HG03095 (cell line): ENCODE results near the gene TSR3.

Experiments used
- ATAC-seq: cut with Tn5 transposase; IDR thresholded peaks from one replicate; pipeline ENCODE4 v1.9.1; 2021; ENCODE audit warnings: moderate library complexity; ENCODE audit not compliant: unreplicated experiment

TSR3 gene

DNA sequence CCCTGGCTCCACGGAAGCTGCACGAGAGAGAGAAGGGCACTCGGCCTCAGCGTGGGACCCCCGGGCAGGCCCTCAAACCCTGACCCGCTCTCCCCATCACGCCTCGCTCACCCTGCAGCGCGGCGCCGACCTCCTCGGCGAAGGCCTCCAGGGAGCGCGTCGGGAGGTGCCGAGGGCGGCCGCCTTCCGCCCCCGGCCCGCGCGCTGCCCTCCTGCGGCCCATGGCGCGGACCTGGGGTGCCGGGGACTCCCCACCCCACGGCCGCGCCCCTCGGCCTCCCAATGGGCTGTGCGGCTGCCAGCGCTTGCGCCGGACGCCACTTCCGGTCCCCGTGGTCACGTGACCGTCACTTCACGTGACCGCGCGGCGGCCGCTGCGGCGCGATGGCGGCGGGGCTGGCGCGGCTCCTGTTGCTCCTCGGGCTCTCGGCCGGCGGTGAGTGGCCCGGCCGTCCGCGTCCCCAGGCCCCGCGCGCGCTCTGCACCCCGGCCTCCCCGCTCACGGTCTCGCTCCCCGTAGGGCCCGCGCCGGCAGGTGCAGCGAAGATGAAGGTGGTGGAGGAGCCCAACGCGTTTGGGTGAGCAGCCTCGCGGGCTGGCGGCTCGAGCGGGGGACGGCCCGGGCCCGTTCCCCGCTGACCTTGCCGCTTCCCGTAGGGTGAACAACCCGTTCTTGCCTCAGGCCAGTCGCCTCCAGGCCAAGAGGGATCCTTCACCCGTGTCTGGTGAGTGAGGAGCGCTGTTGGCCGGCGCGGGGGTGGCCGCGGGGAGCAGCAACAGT is at the start of gene TSR3, which contains the start of gene GNPTG:
Gene TSR3 (minus strand): TSS at position 297 of the 781 bp plus-strand sequence. CDS start 74 bp downstream, at position 223.
Gene GNPTG (plus strand): TSS at position 350 of the 781 bp plus-strand sequence. CDS start 35 bp downstream, at position 385.
- no peak for ATAC-seq

DNA sequence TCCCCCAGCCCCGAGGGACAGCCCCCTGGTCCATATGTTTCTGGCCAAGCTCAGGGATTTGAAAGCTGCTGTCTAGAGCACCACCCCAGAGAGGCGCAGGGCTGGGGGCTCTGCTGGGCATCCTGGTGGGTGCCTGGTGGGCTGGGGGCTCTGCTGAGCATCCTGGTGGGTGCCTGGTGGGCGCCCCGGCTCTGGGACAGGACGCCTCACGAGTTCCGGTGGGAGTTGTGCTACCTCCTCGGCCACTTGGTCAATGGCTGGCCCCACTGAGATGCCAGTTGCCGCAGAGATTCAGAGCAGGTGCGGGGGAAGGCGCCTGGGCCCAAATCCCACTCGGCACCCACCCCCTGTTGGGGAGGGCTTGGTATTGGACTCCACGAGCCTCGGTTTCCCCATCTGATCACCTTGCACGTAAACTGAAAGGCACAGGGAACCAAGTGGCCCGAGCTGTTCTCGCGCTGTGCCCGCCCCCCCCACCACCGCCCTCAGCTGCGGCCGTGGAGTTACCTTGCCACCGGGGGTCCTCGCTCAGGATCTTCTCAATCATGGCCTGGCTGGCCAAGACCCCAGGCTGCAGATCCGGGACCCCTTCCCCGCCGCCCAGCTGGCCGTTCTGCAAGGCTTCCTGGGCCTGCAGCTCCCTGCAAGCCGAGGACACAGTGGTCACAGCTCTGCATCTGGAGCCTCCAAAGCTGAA is 49.5 kb upstream of the TSR3 start:
- no peak for ATAC-seq

DNA sequence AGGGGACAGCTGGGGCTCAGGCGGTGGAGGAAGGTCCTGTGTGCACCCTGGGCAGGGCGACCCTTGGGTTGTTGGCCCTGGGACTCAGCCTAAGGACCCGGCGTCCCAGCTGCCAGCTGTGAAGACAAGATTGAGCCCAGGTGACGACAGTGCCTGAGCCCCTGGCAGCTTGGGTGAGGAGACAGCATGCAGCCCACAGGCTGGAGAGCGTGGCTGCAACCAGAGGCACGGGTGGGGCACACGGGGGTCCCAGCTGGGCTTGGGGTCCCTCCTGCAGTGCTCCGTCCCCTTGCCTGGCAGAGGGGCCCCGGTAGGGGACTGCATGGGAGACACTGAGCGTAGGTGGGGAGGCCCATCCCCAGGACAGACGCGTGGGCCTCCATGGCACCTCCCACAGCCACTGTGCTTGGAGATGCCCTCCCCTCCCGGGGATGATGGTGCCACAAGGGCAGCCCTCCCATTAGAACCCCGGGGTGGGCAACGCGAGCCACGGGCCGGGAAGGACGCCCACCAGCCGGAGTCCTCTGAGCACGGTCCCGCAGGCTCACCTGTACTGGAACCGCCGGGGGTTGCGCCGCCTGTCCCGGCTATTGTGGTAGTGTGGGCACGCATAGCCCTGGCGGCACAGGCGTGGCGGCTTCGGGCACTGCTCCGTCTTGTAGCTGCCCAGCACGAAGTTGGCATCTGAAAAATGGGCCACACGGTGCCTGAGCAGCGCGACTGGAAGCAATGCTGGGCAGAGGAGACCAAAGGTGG is 47.3 kb upstream of the TSR3 start:
- ATAC-seq, result no peak

DNA sequence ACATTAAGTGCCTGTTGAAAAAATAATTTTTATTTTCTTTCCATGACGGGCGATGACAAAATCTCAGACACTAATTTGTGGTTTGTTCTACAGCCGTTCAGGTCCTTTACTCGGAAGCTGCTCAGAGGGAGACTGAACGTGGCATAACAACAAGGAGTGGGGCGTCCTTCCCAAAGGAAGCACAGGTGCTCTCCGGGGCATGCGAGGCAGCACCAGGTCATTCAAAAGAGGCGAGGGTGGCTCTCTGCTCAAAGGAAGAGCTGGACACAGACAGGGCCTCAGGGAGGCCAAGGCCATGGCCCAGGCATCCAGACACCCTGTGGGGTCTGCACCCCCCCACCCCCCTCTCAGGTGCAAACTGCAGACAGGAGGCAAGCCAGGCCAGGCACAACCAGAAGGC is 46.7 kb upstream of the TSR3 start:
- no peak for ATAC-seq

DNA sequence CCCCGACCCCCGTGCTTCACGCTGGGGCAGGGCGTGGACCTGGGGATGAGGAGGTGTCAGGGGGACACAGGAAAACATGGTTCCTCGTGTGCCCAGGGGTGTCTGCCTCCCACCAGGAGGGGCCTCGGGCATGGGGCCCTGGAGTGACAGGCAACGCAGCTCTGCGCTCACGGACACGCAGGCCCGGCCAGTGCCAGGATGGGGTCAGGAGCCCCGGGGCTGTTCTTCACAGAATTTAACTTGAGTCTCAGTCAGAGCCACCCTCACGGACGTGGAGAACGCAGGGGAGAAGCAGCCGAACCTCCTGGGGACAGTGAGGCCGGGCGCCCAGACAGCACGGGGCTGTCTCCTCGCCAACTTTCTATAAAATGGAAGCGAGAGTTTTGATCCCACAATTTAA is 46.1 kb upstream of the TSR3 start:
- no peak for ATAC-seq

DNA sequence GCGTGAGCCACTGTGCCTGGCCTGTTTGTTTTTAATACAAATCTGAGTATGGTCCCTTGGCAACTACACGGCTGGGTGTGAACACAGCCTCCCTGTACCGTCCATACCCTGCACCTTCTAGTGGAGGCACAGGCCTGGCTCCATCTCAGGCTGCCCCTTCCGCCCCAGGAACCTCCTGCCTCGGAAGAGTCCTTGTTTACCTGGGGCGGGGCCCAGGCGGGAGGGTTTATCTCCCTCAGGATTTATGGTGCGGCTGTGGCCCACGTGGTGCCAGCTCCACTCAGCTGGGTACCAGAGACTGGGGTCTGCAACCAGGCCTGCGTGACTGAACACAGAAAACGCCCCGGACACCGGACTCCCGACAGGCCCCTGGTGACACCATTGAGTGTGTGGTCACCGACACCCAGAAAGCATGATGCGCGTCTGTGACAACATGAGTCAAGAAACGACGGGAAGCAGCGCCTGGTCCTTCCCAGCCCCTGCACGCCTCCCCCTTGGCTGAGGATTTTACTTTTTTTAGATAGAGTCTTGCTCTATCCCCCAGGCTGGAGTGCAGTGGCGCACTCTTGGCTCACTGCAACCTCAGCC is 43.9 kb upstream of the TSR3 start:
- no peak for ATAC-seq

DNA sequence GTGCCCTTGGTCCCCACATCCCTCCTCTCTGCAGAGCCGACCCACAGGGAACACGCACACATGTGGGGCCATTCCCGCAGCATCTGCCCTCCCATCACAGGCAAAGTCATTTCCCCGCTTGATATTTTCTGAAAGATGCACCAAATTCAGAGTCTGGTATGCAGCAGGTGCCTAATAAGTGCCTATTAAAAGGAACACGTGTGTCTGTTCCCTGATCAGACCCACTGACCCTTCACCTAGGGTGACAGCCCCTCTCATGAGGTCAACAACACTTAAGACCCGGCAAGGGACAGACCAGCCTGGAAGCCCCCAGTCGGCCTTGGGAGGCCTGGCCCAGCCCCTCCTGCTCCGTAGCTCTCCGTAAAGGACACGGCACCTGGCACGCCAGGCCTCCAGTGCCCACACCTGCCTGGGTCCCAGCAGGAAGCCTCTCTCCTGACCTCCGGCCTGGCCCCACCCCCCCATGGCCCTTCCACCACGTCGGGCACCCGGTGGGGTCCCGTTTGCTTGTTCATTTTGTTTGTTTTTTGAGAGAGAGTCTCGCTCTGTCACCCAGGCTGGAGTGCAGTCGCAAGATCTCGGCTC is 42.8 kb upstream of the TSR3 start:
- no peak for ATAC-seq

DNA sequence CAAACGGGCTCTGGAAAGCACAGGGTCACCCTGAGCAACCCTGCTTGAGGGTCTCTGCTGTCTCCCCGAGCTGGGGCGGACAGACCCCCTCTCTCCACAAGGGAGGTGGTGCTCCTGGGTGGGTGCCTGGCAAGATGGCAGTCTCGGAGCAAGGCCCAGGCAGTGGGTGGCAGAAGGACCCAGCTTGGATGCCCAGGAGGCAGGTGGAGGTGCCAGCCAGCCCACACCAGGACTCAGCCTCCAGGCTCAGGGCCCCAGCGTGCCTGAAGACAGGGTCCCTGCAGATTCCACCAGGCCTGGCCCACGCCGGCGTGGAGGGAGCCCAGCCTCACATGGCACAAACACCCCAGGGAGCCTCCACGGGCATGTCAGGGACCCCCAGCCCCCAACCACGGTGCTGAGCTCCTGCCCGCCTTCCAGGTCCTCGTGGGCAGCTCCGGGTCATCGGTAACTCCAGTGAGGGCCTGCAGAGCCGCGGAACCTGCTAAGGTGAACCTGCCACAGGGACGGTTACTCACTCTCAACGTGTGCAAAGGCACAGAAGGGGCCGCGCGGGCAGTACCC is 42.0 kb upstream of the TSR3 start:
- ATAC-seq, result no peak

DNA sequence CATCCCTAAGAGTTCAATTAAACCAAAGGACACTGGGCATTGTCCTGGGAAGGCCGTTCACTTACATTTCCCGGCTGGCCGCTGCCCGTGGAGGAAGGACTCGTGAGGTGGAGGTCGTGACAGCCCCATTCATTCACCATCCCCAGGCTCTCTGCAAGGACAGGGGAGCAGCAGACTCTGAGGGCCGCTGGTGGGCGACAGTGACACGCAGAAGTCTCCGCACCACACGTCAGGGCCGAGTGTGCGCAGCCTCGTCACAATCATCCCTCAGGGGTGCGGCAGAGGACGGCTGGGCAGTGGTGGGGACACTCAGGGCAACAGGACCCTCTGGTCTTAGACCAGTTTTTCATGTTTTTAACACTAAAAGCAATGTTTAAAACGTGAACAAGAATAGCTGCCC is 41.1 kb upstream of the TSR3 start:
- no peak for ATAC-seq

DNA sequence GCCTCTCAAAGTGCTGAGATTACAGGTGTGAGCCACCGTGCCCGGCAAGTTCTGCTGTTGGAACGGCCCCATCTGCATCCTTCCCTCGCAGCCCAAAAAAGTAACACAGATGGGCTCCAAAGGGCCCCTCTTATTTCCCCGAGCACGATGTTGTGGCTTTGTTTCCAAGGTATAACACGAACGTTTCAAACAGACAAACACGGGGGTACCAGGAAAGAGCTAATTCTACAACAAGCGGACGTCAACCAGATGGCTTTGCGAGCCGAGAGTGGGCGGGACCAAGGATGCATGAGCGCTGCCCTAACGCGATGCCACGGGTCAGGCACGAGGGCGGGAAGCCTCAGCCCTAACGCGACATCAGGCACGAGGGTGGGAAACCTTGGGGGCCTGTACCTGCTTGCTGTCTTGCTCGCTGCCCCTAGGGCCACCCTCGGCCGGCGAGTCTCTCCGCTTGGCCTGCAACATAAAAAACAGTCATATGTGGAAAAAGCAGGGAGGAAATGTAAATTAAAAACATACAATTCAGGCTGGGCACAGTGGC is 38.6 kb upstream of the TSR3 start:
- no peak for ATAC-seq

DNA sequence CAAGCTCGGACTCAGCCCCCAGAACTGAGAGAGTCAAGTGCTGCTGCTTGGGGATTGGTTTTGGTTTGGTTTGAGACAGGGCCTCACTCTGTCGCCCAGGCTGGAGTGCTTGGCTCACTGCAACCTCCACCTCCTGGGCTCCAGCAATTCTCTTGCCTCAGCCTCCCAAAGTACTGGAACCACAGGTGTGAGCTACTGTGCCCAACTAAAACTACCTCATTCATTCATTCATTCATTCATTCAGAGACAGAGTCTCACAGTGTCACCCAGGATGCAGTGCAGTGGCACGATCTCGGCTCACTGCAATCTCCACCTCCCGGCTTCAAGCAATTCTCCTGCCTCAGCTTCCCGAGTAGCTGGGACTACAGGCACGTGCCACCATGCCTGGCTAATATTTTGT is 38.1 kb upstream of the TSR3 start:
- no peak for ATAC-seq

DNA sequence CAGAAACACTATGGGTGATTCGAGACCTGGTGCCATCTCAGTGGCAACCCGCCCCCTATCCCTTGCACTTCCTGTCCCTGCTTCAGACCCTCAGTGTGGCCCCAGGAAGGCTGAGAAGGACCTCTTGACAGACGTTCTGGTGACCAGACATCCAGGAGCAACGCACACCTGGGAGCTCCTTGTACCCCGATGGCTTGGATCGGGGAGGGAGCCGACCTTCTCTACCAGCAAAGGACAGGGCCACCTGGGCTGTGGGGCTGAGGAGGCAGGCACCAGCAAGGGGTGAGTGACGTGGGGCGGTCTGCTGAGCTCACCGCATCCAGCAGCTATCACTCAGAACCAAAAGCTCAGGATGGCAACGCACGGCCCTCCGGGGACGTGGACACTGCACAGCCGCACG is 35.7 kb upstream of the TSR3 start:
- no peak for ATAC-seq

DNA sequence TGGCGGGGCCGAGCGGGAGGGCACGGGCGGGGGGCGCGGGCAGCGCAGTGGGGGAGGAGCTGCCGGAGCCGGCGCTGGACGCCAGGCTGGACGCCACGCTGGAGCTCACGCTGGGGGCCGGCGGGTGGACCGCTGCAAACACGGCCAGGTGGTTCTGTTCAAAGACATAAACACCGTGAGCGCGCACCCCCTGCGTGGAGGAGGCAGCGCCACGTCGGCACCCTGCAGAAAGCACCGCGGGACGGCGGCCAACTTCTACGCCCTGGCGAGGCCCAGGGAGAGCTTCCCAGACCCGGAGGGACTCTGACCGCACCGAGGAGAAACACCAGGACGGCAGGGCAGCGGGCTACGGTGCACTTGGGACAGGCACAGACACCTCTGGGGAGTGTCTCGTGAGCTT is 33.6 kb upstream of the TSR3 start:
- ATAC-seq, result no peak

DNA sequence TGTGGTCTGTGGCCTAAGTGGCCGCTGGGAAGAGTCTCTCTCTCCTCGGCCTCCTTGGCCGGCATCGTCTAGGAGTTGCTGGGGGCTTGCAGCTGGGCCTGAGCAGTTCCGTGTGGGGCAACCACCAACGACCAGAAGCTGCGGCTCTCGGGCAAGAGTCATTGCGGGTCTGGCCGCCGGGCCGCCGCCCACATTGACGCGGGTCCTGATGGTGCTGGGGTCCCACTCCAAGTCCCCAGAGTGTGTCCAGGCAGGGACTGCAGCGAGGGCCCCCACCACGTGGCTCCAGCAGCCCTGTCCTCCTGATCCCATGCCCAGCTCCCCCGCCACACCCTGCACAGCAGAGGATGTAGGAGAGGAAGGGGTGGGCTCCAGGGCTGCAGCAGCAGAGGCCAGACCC is 31.9 kb upstream of the TSR3 start:
- ATAC-seq, result no peak

DNA sequence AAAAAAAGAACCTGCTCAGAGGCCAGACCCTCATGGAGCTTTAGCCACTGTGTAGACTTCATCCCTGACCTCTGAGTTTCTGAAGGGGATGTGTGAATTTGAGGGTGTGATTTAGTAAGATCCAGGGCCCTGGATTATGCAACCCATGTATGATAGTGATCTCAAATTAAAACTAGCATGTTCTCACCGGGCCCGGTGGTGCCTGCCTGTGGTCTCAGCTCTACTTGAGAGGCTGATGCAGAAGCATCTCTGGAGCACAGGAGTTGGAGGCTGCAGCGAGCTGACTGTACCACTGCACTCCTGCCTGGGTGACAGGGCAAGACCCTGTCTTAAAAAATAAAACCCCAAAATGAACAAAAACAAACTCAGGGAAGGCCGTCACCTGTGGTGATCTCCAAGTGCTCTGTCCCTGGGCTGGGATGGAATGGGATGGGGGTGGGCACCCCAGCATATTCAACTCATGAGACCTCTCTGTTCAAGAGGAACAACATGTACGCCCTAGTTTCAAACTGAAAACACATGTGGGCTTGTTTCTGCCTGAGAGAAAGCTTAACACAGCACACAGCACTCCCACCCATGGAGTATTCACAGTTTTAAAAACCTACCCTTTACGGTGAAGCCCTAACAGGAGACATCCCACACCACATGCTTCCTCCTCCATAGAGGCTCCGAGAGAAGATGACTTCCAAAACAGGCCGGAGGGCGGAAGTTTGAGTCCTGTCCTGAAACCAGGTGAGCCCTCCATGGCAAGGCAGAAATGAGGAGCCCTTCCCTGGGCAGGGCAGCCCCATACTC is 30.1 kb upstream of the TSR3 start:
- ATAC-seq, result no peak

DNA sequence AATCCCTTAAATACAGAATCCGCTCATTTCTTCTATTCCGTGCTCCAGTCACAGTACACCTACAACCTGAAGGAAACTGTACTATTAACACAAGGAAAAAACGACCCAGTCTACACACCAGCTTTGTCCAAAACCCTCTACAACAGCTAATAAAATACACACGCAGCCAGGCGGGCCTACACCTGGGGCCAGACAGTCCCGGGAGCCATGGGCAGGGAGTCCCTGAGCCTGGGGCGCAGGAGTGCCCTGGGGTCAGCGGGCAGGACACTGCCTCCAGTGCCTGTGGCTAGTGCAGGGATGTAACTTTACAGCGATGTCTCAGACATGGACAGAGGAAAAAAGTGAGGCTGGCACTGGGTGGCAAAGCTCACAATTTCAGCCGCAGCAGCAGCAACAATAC is 28.5 kb upstream of the TSR3 start:
- no peak for ATAC-seq

DNA sequence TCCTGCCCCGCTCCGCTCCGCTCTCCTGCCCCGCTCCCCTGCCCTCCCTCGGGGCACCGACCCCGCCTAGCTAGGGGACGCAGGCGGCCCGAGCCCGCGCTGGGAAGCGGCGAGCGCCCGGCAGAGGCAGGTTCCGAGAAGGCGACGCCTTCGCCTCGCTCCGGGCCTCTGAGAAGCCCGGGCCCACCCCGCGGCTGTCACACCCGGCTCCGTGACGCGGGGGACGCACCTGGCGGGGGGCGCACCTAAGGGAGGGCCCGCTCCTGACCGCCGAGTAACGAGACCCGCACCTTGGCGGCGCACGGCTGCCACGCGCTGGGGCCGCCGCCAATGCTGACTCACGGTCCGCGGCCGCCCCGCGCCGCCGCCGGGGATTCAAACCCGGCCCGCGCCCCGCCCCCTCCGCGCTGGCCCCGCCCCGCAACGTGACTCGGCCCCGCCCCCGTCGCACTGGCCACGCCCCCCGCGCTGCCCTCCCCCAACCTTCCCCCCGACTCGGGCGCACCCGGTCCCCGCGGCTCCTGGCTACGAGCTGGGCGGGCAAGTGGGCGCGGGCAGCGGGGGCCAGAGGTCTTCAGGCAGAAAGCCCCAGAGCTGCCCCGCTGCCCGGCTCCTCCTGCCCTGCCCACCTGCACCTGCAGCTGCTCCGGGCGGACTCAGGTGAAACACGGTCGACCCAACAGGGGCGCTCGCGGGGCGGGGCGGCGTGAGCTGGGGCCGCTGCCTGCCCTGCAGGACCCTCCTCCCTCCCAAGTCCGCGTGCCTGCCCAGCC is 27.8 kb upstream of the TSR3 start:
- ATAC-seq, result no peak

DNA sequence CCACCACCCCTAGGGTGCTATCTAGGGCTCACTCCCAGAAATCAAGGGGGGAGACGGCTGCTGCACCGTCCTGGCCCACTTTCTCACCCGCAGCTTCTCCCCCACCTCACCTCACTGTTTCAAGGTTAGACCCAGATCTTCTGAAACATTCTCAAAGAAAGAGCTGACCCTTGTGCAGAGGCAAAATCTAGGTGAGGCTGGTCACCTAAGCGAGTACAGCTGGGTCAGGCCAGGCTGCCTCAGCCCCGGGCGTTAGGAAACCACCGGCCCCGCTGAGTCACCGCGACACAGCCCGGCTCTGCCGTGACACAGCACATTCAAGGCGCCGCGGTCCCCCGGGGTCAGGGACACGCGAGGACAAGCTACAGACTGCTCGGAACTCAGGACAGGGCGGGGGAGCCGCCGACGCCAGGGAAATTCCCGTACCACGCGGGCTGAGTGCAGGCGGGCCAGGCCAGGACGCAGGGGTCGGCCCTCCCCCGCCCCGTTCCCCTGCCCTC is 27.2 kb upstream of the TSR3 start:
- no peak for ATAC-seq
